ENCODE results near the gene JMJD4.
A peak's percentile ranks its signal among the peaks of the same experiment; 100 is the strongest.

Gene JMJD4, protein sequence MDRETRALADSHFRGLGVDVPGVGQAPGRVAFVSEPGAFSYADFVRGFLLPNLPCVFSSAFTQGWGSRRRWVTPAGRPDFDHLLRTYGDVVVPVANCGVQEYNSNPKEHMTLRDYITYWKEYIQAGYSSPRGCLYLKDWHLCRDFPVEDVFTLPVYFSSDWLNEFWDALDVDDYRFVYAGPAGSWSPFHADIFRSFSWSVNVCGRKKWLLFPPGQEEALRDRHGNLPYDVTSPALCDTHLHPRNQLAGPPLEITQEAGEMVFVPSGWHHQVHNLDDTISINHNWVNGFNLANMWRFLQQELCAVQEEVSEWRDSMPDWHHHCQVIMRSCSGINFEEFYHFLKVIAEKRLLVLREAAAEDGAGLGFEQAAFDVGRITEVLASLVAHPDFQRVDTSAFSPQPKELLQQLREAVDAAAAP

DNA sequence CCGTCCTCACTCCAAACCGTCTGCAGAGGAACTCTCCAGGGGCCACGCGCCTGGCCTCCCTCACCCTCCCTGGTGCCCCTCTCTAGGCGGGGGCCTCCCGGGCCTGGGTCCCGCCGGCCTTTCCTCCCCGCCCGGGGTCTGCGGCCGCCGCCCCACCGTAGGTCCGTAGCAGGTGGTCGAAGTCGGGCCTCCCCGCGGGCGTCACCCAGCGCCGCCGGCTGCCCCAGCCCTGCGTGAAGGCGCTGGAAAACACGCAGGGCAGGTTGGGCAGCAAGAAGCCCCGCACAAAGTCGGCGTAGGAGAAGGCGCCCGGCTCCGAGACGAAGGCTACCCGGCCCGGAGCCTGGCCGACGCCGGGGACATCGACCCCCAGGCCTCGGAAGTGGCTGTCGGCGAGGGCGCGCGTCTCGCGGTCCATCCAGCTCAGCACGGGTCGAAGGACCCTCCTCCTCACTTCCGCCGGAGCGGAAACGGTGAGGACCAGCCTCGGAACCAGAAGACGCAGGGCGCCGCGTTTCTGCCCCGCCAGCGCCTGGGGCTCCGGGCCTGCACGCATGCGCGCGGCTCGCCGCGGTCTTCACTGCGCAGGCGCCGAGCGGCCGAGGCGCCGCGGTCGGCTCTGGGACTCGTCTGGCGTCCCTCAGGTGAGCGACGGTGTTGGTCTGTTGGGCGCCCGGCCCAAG is at the start of gene JMJD4, which contains the start of gene SNAP47:
Gene JMJD4 (minus strand): TSS at position 447 of the 683 bp plus-strand sequence. CDS start 29 bp downstream, at position 418.
Gene SNAP47 (plus strand): TSS at position 580 of the 683 bp plus-strand sequence. CDS start 12,302 bp downstream, outside the sequence.
- DNase-seq (ENCODE audit: low read depth in 1 of 2, low spot score in 1 of 2), result peak; percentile 90

- DNase-seq (ENCODE audit: low read depth in 1 of 2, low spot score in 1 of 2), result no peak
These were observed 47.1 kb upstream of the JMJD4 start for GRCh38 chr1:227782226-227782625.

DNA sequence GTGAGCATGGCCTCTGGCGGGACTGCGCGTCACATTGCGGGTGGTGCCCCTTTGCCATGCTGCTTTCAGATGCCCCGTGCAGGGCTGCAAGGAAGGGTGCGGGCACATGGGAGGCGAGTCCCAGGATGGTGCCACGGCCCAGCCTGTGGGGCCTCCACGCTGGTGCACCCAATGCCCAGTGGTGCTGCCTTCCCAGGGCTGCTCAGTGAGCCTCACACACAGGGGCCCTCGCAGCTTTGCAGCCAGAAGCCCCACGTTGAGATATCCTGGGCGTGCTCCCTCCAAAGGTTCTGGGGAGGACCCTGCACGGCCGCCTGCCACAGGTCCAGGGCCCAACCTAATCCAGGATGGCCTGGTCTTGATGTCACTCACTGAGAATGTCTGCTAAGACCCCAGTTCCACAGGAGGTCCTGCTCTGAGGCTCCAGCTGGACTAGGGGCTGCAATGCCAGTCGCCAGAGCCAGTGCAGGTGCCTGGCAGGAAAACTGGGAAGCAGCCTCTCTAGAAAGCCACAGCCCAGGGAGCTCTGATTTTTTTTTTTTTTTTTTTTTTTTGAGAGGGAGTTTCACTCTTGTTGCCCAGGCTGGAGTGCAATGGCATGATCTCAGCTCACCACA is 46.3 kb upstream of the JMJD4 start:
- DNase-seq (ENCODE audit: low read depth in 1 of 2, low spot score in 1 of 2), result no peak

DNA sequence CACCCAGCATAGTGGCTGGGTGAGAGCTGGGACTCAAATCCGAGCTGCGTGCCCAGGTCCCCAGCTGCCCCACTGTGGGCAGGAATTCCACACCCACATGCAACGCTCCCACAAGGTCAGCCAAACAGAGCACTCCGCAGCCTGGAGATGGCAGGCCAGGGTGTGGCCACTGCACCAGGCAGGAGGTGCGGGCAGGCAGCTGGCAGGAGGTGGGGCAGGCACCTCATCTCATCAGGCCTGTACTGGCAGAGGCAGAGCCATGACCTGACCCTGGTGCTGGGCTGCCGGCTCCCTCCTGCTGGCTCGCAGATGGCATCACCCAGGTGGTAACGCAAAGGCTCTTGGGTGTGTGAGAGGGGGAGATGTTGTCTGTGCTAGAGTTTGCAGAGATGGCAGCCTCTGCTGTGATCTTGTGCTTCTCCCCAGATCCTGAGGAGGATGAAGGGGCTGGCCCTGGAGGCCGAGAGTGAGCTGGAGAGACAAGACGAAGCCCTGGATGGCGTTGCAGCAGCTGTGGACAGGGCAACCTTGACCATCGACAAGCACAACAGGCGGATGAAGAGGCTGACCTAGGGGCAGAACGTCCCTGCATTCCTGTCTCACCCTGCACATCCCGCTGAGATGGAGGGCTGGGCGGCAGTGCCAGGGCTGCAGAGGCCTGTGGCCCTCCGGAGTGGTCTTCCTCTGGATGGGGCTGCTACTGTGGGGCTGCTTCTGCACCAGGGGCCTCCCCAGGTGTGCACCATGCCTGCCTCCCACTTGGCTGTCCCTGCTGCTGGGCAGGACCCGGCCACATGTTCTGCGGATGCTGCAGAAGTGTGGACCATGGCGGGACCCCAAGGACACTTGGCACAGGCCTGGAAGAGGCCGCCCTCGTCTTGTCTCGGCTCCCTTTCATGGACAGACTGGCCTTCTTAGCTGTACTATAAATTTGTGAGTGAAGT is 45.3 kb upstream of the JMJD4 start:
- DNase-seq (ENCODE audit: low read depth in 1 of 2, low spot score in 1 of 2), result no peak

GRCh38 chr1:227779685-227780084 is 44.6 kb upstream of the JMJD4 start:
- DNase-seq (ENCODE audit: low read depth in 1 of 2, low spot score in 1 of 2), result no peak

- DNase-seq (ENCODE audit: low read depth in 1 of 2, low spot score in 1 of 2), result no peak
These were observed 43.9 kb upstream of the JMJD4 start for GRCh38 chr1:227779021-227779441.

DNA sequence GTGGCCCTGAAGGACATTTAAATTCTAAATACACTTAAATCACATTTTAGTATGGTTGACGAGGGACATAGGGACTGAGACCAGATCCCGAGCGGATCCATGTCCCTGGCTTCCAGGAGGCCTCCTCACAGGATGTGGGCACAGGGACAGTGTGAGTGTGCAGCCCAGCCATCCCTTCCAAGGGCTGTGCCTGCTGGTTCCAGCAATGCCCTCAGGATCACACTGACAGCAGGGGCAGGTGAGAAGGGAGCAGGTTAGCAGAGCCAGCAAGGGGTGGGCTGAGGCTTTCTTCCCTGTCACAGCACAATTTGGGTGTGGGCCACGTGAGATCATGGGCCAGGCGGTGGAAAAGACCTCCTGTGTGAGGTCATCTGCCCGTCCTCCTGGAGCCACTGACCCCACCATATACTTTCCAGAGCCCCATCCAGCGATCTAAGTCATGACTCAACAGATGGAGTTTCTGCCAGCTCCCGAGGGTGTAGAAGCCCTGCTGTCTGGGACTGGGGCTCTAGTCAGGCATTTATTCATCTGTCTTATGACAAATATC is 43.4 kb upstream of the JMJD4 start:
- no peak for DNase-seq (ENCODE audit: low read depth in 1 of 2, low spot score in 1 of 2)

GRCh38 chr1:227777646-227778045 is 42.5 kb upstream of the JMJD4 start:
- no peak for DNase-seq (ENCODE audit: low read depth in 1 of 2, low spot score in 1 of 2)

DNA sequence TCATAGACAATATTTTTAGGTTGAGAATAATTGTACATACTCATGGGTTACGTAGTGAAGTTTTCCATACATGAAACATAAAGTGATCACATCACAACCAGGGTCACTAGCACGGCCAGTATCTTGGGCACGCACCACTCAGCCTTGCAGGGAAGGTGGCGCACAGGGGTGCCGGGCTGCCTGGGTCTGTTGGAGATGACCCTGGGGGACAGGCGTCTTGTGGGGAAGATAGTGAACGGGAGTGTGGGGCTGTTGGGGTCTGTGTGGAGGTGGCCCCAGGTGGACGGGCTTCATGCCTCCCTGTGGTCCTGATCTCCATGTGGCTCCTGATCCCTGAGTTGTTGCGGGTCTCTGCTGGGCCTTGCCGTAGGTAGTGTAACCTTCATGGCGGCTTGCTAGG is 42.1 kb upstream of the JMJD4 start:
- no peak for DNase-seq (ENCODE audit: low read depth in 1 of 2, low spot score in 1 of 2)

GRCh38 chr1:227776331-227776771 is 41.2 kb upstream of the JMJD4 start:
- no peak for DNase-seq (ENCODE audit: low read depth in 1 of 2, low spot score in 1 of 2)

- DNase-seq (ENCODE audit: low read depth in 1 of 2, low spot score in 1 of 2), result no peak
These were observed 40.7 kb upstream of the JMJD4 start for GRCh38 chr1:227775841-227776240.

GRCh38 chr1:227774821-227775661 is 39.9 kb upstream of the JMJD4 start:
- DNase-seq (ENCODE audit: low read depth in 1 of 2, low spot score in 1 of 2), result no peak

- no peak for DNase-seq (ENCODE audit: low read depth in 1 of 2, low spot score in 1 of 2)
These were observed 39.1 kb upstream of the JMJD4 start for GRCh38 chr1:227774051-227774731.

- no peak for DNase-seq (ENCODE audit: low read depth in 1 of 2, low spot score in 1 of 2)
These were observed 38.5 kb upstream of the JMJD4 start for GRCh38 chr1:227773558-227773957.

DNA sequence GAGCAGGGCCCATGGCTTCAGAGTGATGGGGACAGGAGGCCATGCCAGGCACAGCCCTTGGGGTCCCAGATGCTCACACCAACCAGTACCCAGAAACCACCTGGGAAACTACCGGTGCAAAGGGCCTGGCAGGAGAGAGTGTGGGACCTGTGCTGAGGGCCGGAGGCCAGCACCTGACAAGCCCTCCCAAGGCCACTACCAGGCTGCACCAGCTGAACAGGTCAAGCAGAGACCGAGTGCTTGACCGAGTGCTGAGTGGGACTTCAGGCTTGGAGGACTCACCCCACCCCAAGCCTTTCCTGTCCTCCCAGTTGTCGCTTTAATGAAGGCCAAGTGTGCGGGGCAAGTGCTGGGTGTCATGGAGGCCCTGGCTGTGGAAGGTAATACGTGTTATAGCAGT is 36.7 kb upstream of the JMJD4 start:
- DNase-seq (ENCODE audit: low read depth in 1 of 2, low spot score in 1 of 2), result no peak

- DNase-seq (ENCODE audit: low read depth in 1 of 2, low spot score in 1 of 2), result no peak
These were observed 36.2 kb upstream of the JMJD4 start for GRCh38 chr1:227771326-227771725.

- DNase-seq (ENCODE audit: low read depth in 1 of 2, low spot score in 1 of 2), result no peak
These were observed 35.7 kb upstream of the JMJD4 start for GRCh38 chr1:227770812-227771211.

- no peak for DNase-seq (ENCODE audit: low read depth in 1 of 2, low spot score in 1 of 2)
These were observed 34.9 kb upstream of the JMJD4 start for GRCh38 chr1:227769936-227770494.

Measured in stimulated activated CD4-positive, alpha-beta T cell treated with anti-CD3 and anti-CD28 coated beads, Interleukin-15, amount 100 ng/mL, for 1 hour (primary cell).